DMS79 (cell line): ENCODE data around the gene ANP32E.

ENCODE experiments used
- DNase-seq: peaks from one replicate; lab custom pipeline; 2025; lab: John Stamatoyannopoulos, UW

Gene ANP32E

DNA sequence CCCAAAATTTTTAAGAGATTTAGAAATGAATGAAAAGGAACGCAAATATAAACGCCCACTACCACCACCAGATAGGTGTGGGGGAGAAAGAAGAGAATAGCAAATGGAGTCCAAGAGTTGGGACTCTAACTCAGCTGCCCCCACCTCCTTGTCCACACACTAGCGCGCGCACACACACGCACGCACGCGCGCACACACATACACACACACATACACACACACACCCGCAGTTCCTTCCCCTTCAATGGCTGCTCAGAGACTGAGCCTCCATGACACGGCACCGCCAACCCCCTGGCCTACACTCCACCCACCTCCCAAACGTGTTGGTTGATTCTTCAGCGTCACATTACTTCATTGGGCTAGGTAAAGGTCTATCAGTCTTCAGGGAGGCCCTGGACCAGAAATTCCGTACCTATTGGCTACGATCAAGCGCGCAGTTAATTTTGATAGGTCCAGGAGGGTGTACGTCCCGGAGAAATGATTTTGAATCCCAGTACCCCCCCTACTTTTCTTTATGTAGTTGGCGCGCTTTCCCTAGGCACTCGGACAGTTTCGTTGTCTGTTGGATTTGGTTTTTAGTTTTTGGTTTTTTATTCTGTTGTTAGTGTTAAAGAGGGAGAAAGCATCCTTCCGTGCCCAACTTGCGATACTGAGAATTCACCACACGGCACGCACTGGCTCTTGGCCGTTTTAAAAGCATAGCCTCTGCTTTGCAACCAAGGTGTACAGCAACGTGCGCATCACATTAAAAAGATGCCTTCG is at the start of gene ANP32E:
TSS of gene ANP32E (minus strand) at position 261 of the 762 bp plus-strand sequence. CDS start 326 bp downstream, outside the sequence.
- peak; percentile 100 for DNase-seq

- no peak for DNase-seq
Observed at GRCh38 chr1:150283260-150283659, 47.3 kb upstream of the ANP32E start.

- no peak for DNase-seq
Observed at GRCh38 chr1:150282558-150282958, 46.6 kb upstream of the ANP32E start.

DNA sequence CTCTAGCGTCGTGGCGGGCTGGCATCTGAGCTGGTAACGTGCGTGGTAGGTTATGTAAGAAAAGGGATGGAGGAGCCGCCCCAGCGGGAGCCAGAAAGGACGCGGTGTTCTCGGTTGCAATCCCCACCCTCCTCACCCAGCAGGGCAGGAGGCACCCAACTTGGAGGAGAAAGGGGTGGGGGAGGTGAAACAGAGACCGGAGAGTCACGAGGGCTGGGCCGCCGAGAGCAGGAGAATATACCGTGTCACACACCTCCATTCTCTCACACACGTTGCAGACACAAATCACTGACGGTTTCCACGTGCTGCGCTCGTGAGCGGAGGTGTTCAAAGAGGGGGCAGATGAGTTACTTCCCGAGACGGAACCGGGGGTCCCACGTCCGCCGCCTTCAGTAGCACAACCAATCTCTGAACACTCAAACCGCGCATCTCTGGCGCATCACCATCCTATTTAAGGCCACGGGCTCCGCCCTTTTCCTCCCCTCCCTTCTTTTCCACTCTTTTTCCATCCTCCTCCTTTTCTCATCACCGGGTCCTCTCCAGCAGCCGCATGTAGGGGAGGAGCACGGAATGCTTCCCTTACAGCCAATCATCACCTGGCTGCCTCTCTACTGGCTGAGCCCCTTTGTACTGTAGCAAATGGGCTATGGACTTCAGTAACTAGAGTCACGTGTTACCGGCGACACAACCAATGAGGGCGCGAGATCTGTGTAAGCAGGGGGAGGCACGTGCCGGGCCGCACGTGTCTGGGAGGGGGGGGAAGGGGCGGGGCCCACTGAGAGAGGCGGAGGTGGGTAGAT is 46.0 kb upstream of the ANP32E start, which contains the start of gene CIART:
TSS of gene CIART (plus strand) at position 797 of the 800 bp plus-strand sequence. CDS start 714 bp downstream, outside the sequence.
- DNase-seq: peak; percentile 99

GRCh38 chr1:150281221-150281757 is 45.4 kb upstream of the ANP32E start:
- DNase-seq: peak; percentile 21

DNA sequence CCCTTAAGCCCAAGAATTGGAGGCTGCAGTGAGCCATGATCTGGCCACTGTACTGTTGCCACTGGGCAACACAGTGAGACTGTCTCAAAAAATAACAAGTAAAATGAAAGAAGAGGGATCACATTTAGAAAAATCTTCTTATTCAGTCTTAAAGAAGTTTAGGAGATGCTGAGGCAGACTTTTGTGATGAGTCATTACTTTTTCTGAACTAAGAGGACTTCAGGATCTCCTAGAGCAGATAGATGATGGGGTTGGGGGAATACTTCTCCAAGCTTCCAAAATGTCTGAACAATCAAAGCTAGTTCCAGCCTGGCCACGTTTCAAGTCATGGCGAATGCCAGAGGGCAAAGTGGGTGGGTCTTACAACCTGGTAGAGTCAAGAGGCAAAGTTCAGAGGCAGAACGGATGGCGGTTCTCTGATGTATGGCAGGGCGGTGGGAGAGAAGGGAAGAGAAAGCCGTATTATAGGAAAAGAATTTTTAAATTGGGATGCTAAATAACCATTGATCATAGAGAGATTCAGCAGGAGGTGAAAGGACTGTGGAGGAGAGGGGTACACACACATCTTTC is 44.3 kb upstream of the ANP32E start:
- DNase-seq: no peak

- DNase-seq: no peak
Observed at GRCh38 chr1:150273311-150273710, 37.4 kb upstream of the ANP32E start.

GRCh38 chr1:150271291-150271959 is 35.5 kb upstream of the ANP32E start:
- DNase-seq: no peak

GRCh38 chr1:150269451-150269850 is 33.5 kb upstream of the ANP32E start:
- no peak for DNase-seq

- peak; percentile 94 for DNase-seq
Observed at GRCh38 chr1:150268705-150269403, 32.9 kb upstream of the ANP32E start, which contains the start of gene APH1A. APH1A (minus strand) TSS chr1:150269016; CDS start chr1:150268810, 206 bp downstream.

DNA sequence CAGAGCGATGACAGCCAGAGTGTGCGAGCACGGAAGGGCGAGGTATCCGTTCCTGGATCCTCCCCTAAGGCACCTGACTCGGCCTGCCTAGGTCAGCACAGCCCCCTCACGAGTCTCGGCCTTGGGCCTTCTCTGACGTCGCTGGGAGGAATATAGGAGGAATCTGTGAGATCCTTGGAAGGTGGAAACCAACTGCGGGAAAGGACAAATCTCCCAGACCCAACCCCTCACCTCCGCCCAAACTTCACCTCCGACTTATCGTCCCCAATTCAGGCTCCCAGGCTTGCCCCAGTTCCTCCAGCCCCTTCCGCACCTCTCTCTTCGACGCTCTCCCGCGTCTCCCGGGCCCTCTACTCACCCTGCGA is 32.4 kb upstream of the ANP32E start:
- no peak for DNase-seq

- DNase-seq: no peak
Observed at GRCh38 chr1:150267896-150268295, 32.0 kb upstream of the ANP32E start.

GRCh38 chr1:150263549-150263948 is 27.6 kb upstream of the ANP32E start:
- DNase-seq: no peak

- DNase-seq: no peak
Observed at GRCh38 chr1:150262388-150263320, 26.7 kb upstream of the ANP32E start.

DNA sequence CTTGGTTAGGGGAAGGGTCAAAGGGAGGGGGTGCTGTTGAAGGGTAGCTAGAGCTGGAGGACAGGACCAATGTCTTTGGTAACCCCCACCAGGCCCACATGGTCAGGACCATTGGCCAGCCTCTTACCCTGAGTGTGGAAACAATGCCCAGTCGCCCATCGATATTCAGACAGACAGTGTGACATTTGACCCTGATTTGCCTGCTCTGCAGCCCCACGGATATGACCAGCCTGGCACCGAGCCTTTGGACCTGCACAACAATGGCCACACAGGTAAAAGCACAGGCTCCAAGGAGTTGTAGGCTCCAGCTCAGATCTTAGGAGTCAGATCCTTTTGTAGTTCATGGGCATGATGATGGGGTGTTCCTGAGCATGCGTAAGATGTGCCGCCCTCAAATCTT is 25.5 kb upstream of the ANP32E start:
- no peak for DNase-seq

- DNase-seq: peak; percentile 76
Observed at GRCh38 chr1:150259758-150260669, 24.1 kb upstream of the ANP32E start.

- no peak for DNase-seq
Observed at GRCh38 chr1:150259217-150259616, 23.3 kb upstream of the ANP32E start.

- peak; percentile 57 for DNase-seq
Observed at GRCh38 chr1:150257624-150258585, 22.0 kb upstream of the ANP32E start, which contains the start of gene CA14. CA14 (plus strand) TSS chr1:150257774; CDS start chr1:150258129, 355 bp downstream.
